ENCODE results near the gene HMGCR.
"Not testable (repeated sequence)": the region's sequence is repeated elsewhere in the genome, so short reads cannot be mapped to it uniquely, and the experiment has no call there.

The HMGCR gene

DNA sequence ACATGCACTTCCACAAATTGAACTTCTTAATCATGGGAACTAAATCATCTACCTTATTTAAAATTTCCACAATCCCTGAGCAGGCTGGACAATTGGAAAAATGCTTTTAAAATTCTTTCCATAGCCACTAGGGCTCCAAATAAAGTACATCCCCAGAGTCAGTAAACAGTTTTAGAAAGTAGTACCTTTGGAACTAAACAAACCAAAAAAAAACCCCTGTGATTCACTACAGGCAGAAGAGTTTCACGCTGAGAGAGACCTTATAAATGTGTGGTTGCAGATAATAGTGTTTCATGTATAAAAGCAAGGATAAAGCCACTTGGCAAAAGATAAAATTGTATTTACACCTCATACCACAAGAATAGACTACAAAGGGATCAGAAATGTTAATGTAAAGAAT is 11.8 kb upstream of the HMGCR start:
- no peak overlapping the region for H3K4me3 ChIP-seq (ENCODE audit: low read depth in 1 of 2, low read length in 2 of 2)
- no peak overlapping the region for H3K9ac ChIP-seq (ENCODE audit: low read length)
- H3K9me3 ChIP-seq (ENCODE audit: low read length), result no peaks in the 10 kb centered on the region
- no peaks in the 10 kb centered on the region for H3K36me3 ChIP-seq (ENCODE audit: insufficient read depth, low read length)
- H3K27ac ChIP-seq (ENCODE audit: low read depth, low read length), result no peak overlapping the region
- no peaks in the 10 kb centered on the region for H3K4me1 ChIP-seq (ENCODE audit: insufficient read depth, low read length)
- no peaks in the 10 kb centered on the region for H3K27me3 ChIP-seq (ENCODE audit: control insufficient read depth in 1 of 2, insufficient read depth in 2 of 2, low read length in 2 of 2)

DNA sequence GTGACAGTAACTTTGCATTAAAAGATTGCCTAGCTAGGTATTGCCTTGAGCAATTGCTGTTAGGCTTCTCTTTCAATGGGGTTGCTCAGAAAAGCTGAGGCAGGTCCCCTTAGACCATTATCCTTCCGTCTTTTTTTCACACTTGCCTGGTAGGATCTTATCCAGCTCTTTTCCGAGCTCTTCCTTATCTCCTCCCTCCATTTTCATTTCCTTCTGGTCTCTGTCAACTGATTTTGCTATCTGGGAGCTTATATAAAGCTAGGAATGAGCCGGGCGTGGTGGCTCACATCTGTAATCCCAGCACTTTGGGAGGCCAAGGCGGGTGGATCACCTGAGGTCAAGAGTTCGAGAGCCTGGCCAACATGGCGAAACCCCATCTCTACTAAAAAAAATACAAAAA is 6.6 kb upstream of the HMGCR start:
- H3K9ac ChIP-seq (ENCODE audit: low read length), result no peak overlapping the region
- no peak overlapping the region for H3K4me3 ChIP-seq (ENCODE audit: low read depth in 1 of 2, low read length in 2 of 2)
- H3K27ac ChIP-seq (ENCODE audit: low read depth, low read length), result no peak overlapping the region
- no peaks in the 10 kb centered on the region for H3K27me3 ChIP-seq (ENCODE audit: control insufficient read depth in 1 of 2, insufficient read depth in 2 of 2, low read length in 2 of 2)
- H3K9me3 ChIP-seq (ENCODE audit: low read length), result no peaks in the 10 kb centered on the region
- H3K36me3 ChIP-seq (ENCODE audit: insufficient read depth, low read length), result no peaks in the 10 kb centered on the region
- H3K4me1 ChIP-seq (ENCODE audit: insufficient read depth, low read length), result no peaks in the 10 kb centered on the region

DNA sequence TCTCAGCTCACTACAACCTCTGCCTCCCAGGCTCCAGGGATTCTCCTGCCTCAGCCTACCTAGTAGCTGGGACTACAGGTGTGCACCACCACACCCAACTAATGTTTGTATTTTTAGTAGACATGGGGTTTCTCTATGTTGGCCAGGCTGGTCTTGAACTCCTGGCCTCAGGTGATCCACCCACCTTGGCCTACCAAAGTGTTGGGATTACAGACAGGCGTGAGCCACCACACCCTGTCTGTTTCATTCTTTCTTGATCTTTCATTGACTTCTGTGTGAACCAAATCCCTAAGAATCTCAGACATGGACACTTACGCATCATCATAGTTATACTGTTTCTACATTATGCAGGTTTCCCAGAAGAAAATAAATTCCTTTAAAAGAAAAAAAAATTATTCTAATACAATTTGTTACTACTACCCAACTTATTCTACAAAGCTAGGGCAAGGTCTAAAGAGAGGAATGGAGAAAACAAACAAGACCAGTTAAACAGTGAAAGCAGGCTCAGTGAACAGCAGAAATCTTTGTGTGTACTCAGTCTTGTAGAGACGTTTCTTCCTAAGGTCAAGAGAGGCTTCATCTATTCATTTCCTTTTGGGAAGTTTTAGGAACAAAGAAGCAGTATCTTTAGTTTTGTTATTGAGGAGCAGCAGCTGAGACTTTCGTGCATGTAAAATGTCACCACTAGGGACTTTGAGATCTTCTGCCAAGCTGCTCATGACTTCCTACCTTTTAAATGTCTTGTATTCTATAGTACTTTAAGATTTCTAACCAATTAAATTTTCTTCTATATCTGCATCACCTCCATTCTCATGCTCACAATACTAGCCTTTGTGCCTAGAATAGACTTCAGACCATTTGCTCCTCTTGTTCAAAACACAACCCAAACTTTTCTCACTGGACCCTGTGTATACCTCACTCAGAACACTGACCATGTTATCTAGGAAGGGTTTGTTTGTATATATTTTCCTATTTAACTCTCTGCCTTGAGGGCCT is 5.6 kb upstream of the HMGCR start:
- H3K9ac ChIP-seq (ENCODE audit: low read length), result no peak overlapping the region
- no peaks in the 10 kb centered on the region for H3K36me3 ChIP-seq (ENCODE audit: insufficient read depth, low read length)
- H3K4me1 ChIP-seq (ENCODE audit: insufficient read depth, low read length), result no peaks in the 10 kb centered on the region
- no peaks in the 10 kb centered on the region for H3K27me3 ChIP-seq (ENCODE audit: control insufficient read depth in 1 of 2, insufficient read depth in 2 of 2, low read length in 2 of 2)
- H3K9me3 ChIP-seq (ENCODE audit: low read length), result no peaks in the 10 kb centered on the region
- no peak overlapping the region for H3K4me3 ChIP-seq (ENCODE audit: low read depth in 1 of 2, low read length in 2 of 2)
- H3K27ac ChIP-seq (ENCODE audit: low read depth, low read length), result no peak overlapping the region

DNA sequence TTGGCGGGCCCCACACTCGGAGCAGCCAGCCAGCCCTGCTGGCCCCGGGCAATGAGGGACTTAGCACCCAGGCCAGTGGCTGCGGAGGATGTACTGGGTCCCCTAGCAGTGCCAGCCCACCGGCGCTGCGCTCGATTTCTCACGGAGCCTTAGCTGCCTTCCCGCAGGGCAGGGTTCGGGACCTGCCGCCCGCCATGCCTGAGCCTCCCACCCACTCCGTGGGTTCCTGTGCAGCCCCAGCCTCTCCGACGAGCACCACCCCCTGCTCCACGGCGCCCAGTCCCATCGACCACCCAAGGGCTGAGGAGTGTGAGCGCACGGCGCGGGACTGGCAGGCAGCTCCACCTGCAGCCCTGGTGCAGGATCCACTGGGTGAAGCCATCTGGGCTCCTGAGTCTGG is 3.3 kb upstream of the HMGCR start:
- H3K36me3 ChIP-seq (ENCODE audit: insufficient read depth, low read length); H3K9ac ChIP-seq (ENCODE audit: low read length); H3K4me3 ChIP-seq (ENCODE audit: low read depth in 1 of 2, low read length in 2 of 2); H3K27ac ChIP-seq (ENCODE audit: low read depth, low read length); H3K27me3 ChIP-seq (ENCODE audit: control insufficient read depth in 1 of 2, insufficient read depth in 2 of 2, low read length in 2 of 2); H3K9me3 ChIP-seq (ENCODE audit: low read length): not testable (repeated sequence)
- H3K4me1 ChIP-seq (ENCODE audit: insufficient read depth, low read length), result peaks cover 11% of the 10 kb centered on the region

DNA sequence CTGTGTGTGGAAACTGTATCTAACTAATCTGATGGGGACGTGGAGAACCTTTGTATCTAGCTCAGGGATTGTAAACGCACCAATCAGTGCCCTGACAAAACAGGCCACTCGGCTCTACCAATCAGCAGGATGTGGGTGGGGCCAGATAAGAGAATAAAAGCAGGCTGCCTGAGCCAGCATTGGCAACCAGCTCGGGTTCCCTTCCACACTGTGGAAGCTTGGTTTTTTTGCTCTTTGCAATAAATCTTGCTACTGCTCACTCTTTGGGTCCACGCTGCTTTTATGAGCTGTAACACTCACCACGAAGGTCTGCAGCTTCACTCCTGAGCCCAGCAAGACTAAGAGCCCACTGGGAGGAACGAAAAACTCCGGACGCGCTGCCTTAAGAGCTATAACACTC is 2.6 kb upstream of the HMGCR start:
- H3K9me3 ChIP-seq (ENCODE audit: low read length); H3K27ac ChIP-seq (ENCODE audit: low read depth, low read length); H3K4me3 ChIP-seq (ENCODE audit: low read depth in 1 of 2, low read length in 2 of 2); H3K27me3 ChIP-seq (ENCODE audit: control insufficient read depth in 1 of 2, insufficient read depth in 2 of 2, low read length in 2 of 2); H3K36me3 ChIP-seq (ENCODE audit: insufficient read depth, low read length); H3K9ac ChIP-seq (ENCODE audit: low read length): not testable (repeated sequence)
- H3K4me1 ChIP-seq (ENCODE audit: insufficient read depth, low read length), result peaks cover 11% of the 10 kb centered on the region

DNA sequence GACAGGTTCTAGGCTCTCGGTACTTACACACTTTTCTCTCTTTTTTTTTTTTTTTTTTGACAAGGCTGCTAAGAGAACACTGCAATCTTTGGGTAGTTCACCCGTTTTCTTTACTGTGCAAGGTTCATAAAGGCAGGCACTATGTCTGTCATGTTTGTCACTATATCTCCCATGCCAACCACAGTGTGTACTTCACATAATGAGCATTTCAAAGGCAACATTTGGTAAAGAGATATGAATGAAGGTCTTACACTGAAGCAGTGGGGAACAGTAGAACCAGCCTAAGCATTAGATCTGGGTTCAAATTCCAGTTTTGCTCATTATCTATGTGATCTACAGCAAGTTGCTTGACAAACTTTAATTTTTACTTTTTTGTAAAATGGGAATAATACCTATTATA is 1.5 kb upstream of the HMGCR start:
- H3K4me3 ChIP-seq (ENCODE audit: low read depth in 1 of 2, low read length in 2 of 2), result no peak overlapping the region
- no peak overlapping the region for H3K27ac ChIP-seq (ENCODE audit: low read depth, low read length)

DNA sequence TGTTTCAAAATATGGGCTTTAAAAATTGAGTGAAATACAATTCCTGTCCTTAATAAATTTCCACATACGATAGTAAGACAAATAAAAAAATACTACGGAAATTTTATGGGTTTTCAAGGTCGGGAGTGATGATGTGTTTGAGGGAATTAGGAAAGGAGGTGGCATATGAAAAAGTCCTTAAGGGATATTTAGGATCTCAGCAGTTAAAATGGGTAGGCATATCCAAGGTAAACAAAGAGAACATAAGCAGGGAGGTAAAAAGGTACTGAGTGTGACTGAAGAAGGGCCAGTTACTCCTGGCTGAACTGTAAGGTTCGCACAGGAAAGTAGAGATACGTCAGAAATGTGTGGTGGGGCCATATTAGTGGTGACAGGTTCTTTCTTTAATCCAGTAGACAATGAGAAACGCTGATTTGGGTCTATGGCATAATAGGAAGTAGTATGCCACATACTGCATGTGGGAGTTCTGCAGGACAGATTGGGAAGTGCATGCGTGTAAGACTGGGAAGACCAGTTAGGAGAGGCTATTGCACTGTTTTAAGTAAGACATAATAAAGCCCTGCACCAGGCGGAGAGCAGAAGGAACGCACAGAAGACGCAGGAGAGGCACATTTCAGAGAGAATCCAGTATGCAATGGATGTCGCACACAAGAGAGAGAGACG is 937 bp upstream of the HMGCR start:
- Histone ChIP-seq H3K4me1 (ENCODE audit: insufficient read depth, low read length) (peaks cover 11% of the 10 kb centered on the region), H3K9me3 (ENCODE audit: low read length) (no peaks in the 10 kb centered on the region), H3K9ac (ENCODE audit: low read length) (no peak overlapping the region), H3K36me3 (ENCODE audit: insufficient read depth, low read length) (no peaks in the 10 kb centered on the region), H3K27ac (ENCODE audit: low read depth, low read length) (peak overlapping the region; percentile 74), H3K4me3 (ENCODE audit: low read depth in 1 of 2, low read length in 2 of 2) (peak overlapping the region; percentile 60 to 66), H3K27me3 (ENCODE audit: control insufficient read depth in 1 of 2, insufficient read depth in 2 of 2, low read length in 2 of 2) (no peaks in the 10 kb centered on the region)

More for the DNA sequence above, 1.5 kb upstream of the HMGCR start:
- Histone ChIP-seq H3K36me3 (ENCODE audit: insufficient read depth, low read length) (no peaks in the 10 kb centered on the region), H3K27me3 (ENCODE audit: control insufficient read depth in 1 of 2, insufficient read depth in 2 of 2, low read length in 2 of 2) (no peaks in the 10 kb centered on the region), H3K9me3 (ENCODE audit: low read length) (no peaks in the 10 kb centered on the region), H3K4me1 (ENCODE audit: insufficient read depth, low read length) (peaks cover 11% of the 10 kb centered on the region), H3K9ac (ENCODE audit: low read length) (no peak overlapping the region)

DNA sequence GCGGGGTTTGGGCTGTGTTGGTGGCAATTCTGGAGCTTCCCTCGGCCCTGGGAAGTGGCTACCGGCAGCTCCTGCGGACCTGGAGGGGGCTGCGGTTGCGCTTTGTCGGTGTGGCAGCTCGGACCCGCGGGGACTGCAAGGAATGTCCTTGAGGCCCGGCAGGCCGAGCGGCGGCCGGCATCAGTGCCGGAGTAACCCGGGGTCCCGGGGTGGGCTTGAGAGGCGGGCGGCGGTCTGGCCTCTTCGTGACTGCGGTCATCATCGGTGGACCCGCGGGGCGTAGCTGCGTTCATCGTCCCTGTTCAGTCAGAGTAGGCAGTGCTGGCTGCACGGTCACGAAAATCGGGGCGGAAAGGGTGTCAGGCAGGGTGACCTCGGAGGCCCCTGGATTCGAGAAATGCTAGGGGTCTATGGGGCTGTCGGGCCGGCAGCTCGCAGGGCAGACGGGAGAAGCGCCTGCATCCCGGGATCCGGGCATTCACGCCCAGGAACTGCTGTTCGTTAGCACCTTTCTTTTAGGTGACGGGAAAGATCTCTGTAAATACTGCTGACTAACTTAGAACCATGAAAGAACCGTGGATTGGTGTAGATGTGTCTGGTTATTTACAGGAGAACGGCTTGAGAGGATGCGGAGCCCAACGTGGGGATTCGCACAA is 474 bp downstream of the HMGCR start:
- Histone ChIP-seq H3K9ac (ENCODE audit: low read length) (peak overlapping the region; percentile 57), H3K4me1 (ENCODE audit: insufficient read depth, low read length) (peaks cover 11% of the 10 kb centered on the region), H3K36me3 (ENCODE audit: insufficient read depth, low read length) (no peaks in the 10 kb centered on the region), H3K27ac (ENCODE audit: low read depth, low read length) (peak overlapping the region; percentile 72), H3K27me3 (ENCODE audit: control insufficient read depth in 1 of 2, insufficient read depth in 2 of 2, low read length in 2 of 2) (no peaks in the 10 kb centered on the region), H3K4me3 (ENCODE audit: low read depth in 1 of 2, low read length in 2 of 2) (peak overlapping the region; percentile 60 to 91), H3K9me3 (ENCODE audit: low read length) (no peaks in the 10 kb centered on the region)

DNA sequence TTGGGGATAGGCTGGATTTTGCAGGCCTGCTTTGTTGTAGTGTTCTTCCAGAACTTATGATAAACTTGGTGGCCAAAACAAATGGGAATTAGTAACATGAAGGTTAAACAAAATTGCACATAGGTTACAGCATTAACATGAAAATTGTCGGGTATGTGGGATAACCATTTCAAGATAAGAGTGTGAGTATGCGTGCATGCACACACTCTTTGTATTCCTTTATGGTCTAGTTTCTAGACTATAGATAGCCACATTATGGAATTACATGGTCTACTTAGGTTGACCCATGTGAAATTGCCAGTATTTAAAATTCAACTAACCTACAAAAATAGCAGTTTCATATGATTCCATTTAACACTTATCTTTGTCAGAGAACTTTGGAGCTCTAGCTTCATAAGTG is 1.4 kb downstream of the HMGCR start:
- Histone ChIP-seq H3K9ac (ENCODE audit: low read length) (no peak overlapping the region), H3K27ac (ENCODE audit: low read depth, low read length) (no peak overlapping the region), H3K4me1 (ENCODE audit: insufficient read depth, low read length) (peaks cover 11% of the 10 kb centered on the region)

DNA sequence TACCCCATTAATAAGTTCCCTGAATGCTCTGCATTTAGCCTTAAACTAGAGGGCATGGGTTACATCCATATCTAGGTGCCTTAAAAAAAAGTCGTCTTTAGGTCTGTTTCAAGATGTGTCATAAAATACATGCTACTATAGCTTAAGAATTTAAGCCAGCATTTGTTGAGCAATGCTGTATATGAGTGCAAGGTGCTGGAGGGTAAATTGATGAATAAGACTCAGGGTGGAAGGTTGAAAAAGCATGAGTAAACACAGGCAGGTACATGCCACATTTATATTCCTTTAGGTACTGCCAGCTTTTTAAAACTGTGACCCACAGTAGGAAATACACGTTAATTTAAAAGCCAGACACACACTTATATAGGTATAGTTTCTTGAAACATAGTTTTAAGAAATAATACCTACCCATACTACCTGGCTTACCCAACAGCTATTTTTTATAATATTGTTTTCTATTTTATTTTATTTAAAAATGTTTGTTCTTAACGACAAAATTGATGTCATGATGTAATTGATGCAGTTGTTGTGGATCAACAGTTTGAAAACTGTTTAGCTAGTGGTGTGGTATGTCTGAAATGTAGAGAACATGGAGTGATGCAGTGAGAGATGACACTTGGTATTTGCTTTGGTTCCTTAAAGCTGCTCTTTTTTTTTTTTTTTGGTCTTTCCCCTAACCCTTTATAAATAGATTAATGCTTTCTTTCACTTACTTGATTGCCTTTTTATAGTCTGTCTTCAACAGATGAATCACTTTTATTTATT is 3.9 kb downstream of the HMGCR start:
- Histone ChIP-seq H3K9ac (ENCODE audit: low read length) (no peak overlapping the region), H3K4me1 (ENCODE audit: insufficient read depth, low read length) (peaks cover 11% of the 10 kb centered on the region), H3K36me3 (ENCODE audit: insufficient read depth, low read length) (peaks cover 10% of the 10 kb centered on the region), H3K4me3 (ENCODE audit: low read depth in 1 of 2, low read length in 2 of 2) (no peak overlapping the region), H3K27me3 (ENCODE audit: control insufficient read depth in 1 of 2, insufficient read depth in 2 of 2, low read length in 2 of 2) (no peaks in the 10 kb centered on the region), H3K9me3 (ENCODE audit: low read length) (no peaks in the 10 kb centered on the region), H3K27ac (ENCODE audit: low read depth, low read length) (no peak overlapping the region)

More for the DNA sequence above, 1.4 kb downstream of the HMGCR start:
- H3K36me3 ChIP-seq (ENCODE audit: insufficient read depth, low read length), result no peaks in the 10 kb centered on the region
- H3K9me3 ChIP-seq (ENCODE audit: low read length), result no peaks in the 10 kb centered on the region
- peak overlapping the region in 1 of 2 donors; percentile 60 for H3K4me3 ChIP-seq (ENCODE audit: low read depth in 1 of 2, low read length in 2 of 2)
- H3K27me3 ChIP-seq (ENCODE audit: control insufficient read depth in 1 of 2, insufficient read depth in 2 of 2, low read length in 2 of 2), result no peaks in the 10 kb centered on the region

DNA sequence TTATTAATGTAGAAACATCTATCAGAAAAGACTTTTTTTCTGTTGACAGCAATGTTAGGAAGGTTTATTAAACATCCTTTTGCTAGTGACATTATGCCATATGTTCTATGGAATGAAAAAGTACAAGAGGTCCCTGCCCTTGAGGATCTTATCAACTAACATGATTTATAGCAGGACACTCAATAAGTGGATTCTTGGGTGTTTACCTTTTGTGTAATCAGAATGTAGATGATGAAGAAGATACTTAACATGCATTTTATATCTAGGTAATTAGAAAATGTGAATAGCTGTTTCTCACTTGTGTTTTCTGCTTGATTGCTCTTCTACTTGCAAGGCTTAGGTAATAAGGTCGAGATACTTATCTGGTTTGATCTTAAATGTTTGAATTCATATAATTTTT is 4.9 kb downstream of the HMGCR start:
- Histone ChIP-seq H3K9ac (ENCODE audit: low read length) (no peak overlapping the region), H3K36me3 (ENCODE audit: insufficient read depth, low read length) (peaks cover 17% of the 10 kb centered on the region), H3K27me3 (ENCODE audit: control insufficient read depth in 1 of 2, insufficient read depth in 2 of 2, low read length in 2 of 2) (no peaks in the 10 kb centered on the region), H3K27ac (ENCODE audit: low read depth, low read length) (no peak overlapping the region), H3K4me1 (ENCODE audit: insufficient read depth, low read length) (peaks cover 11% of the 10 kb centered on the region), H3K9me3 (ENCODE audit: low read length) (no peaks in the 10 kb centered on the region), H3K4me3 (ENCODE audit: low read depth in 1 of 2, low read length in 2 of 2) (no peak overlapping the region)

All from muscle layer of colon (tissue), 2 donors.